Testis (tissue), 2 donors: ENCODE data around the gene ANXA2.

Experiments used
- POLR2A ChIP-seq: fragments of 450-650 bp; IDR thresholded peaks from one replicate; pipeline ENCODE4 v1.6.1; 2017; ENCODE audit warnings: antibody characterized with exemption, mild to moderate bottlenecking, moderate library complexity
- TF ChIP-seq, protein P1 (sequence below), 3 experiments: fragments of 450-650 bp in 2 of 3; fragments of 200-600 bp in 1 of 3; sonication (generic) in 1 of 3; IDR thresholded peaks; one replicate each; pipeline ENCODE4 v1.5.1; 2016 to 2019; ENCODE audit warnings: antibody characterized with exemption in 3 of 3, mild to moderate bottlenecking in 2 of 3, moderate library complexity in 1 of 3

DNA sequence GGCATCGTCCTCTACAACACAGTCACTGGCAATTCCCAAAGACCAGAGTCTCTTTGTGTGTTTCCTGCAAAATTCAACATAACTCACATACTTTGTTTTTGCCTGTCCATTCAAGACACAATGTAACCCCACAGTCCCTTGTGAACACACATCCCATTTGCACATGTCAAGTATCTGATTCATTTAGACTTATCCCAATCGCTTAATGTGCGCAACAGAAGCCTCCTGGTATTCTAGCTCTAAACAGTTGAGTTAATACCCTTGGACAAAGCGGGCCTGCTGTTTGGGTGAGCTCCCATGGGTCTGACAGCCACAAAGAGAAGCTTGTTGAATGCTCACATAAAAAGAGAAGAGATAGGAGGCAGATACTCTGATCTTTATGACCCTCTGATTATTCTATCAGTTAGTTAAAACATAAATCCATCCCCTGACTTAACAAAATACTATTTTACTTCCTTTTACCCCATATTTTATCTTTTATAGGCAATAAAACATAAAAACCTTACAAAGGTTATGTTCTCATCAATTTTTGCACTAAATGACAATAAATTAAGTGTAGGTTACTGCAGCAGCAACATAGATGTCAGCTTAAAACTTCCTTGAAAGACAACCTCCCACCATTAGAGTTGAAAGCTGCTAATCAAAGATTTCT lies 79.4 kb downstream of the ANXA2 start:
- TF ChIP-seq, protein P1, sequence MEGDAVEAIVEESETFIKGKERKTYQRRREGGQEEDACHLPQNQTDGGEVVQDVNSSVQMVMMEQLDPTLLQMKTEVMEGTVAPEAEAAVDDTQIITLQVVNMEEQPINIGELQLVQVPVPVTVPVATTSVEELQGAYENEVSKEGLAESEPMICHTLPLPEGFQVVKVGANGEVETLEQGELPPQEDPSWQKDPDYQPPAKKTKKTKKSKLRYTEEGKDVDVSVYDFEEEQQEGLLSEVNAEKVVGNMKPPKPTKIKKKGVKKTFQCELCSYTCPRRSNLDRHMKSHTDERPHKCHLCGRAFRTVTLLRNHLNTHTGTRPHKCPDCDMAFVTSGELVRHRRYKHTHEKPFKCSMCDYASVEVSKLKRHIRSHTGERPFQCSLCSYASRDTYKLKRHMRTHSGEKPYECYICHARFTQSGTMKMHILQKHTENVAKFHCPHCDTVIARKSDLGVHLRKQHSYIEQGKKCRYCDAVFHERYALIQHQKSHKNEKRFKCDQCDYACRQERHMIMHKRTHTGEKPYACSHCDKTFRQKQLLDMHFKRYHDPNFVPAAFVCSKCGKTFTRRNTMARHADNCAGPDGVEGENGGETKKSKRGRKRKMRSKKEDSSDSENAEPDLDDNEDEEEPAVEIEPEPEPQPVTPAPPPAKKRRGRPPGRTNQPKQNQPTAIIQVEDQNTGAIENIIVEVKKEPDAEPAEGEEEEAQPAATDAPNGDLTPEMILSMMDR (IDR thresholded peaks at IDR 0.05): no peak
- no peak for TF ChIP-seq POLR2A
